ENCODE measurements around the gene AKT1S1.

Gene AKT1S1

GRCh38 chr19:49843265-49843664, 33.9 kb downstream of the AKT1S1 start:
- no peak for TF ChIP-seq POU2F2 (IDR thresholded peaks at IDR 0.05; ENCODE audit: low read depth, low read length)
- TF ChIP-seq TAF1 (IDR thresholded peaks at IDR 0.05; ENCODE audit: low read depth, low read length): no peak
- TF ChIP-seq POLR2A (IDR thresholded peaks at IDR 0.05; ENCODE audit: low read depth, low read length): no peak
- TF ChIP-seq PAX5 (IDR thresholded peaks at IDR 0.05; ENCODE audit: insufficient read depth, low read length, severe bottlenecking): no peak
- TF ChIP-seq SPI1 (IDR thresholded peaks at IDR 0.05; ENCODE audit: low read depth, low read length): peak; percentile 58
- no peak for TF ChIP-seq POLR2AphosphoS5 (IDR thresholded peaks at IDR 0.05; ENCODE audit: low read depth, low read length)
- no peak for DNase-seq (ENCODE audit: insufficient read length, low spot score)
- FAIRE-seq: no peak

GRCh38 chr19:49840736-49841249, 36.4 kb downstream of the AKT1S1 start:
- no peak for TF ChIP-seq POLR2A (IDR thresholded peaks at IDR 0.05; ENCODE audit: low read depth, low read length)
- TF ChIP-seq POLR2AphosphoS5 (IDR thresholded peaks at IDR 0.05; ENCODE audit: low read depth, low read length): no peak
- TF ChIP-seq PAX5 (IDR thresholded peaks at IDR 0.05; ENCODE audit: insufficient read depth, low read length, severe bottlenecking): no peak
- FAIRE-seq: no peak
- DNase-seq (ENCODE audit: insufficient read length, low spot score): no peak

GRCh38 chr19:49840321-49840720, 36.8 kb downstream of the AKT1S1 start:
- FAIRE-seq (no peak), DNase-seq (ENCODE audit: insufficient read length, low spot score) (no peak)
- TF ChIP-seq POLR2AphosphoS5 (IDR thresholded peaks at IDR 0.05; ENCODE audit: low read depth, low read length): no peak
- no peak for TF ChIP-seq POU2F2 (IDR thresholded peaks at IDR 0.05; ENCODE audit: low read depth, low read length)
- TF ChIP-seq PAX5 (IDR thresholded peaks at IDR 0.05; ENCODE audit: insufficient read depth, low read length, severe bottlenecking): no peak
- TF ChIP-seq TAF1 (IDR thresholded peaks at IDR 0.05; ENCODE audit: low read depth, low read length): no peak
- TF ChIP-seq SPI1 (IDR thresholded peaks at IDR 0.05; ENCODE audit: low read depth, low read length): no peak
- no peak for TF ChIP-seq POLR2A (IDR thresholded peaks at IDR 0.05; ENCODE audit: low read depth, low read length)

- FAIRE-seq (no peak), DNase-seq (ENCODE audit: insufficient read length, low spot score) (no peak)
- TF ChIP-seq POU2F2 (IDR thresholded peaks at IDR 0.05; ENCODE audit: low read depth, low read length) (no peak), POLR2AphosphoS5 (IDR thresholded peaks at IDR 0.05; ENCODE audit: low read depth, low read length) (no peak), PAX5 (IDR thresholded peaks at IDR 0.05; ENCODE audit: insufficient read depth, low read length, severe bottlenecking) (no peak), POLR2A (IDR thresholded peaks at IDR 0.05; ENCODE audit: low read depth, low read length) (no peak), SPI1 (IDR thresholded peaks at IDR 0.05; ENCODE audit: low read depth, low read length) (no peak), TAF1 (IDR thresholded peaks at IDR 0.05; ENCODE audit: low read depth, low read length) (no peak)
These were observed 37.4 kb downstream of the AKT1S1 start for GRCh38 chr19:49839713-49840112.

GRCh38 chr19:49838885-49839588, 38.1 kb downstream of the AKT1S1 start:
- DNase-seq (ENCODE audit: insufficient read length, low spot score) (no peak), FAIRE-seq (no peak)
- TF ChIP-seq PAX5 (IDR thresholded peaks at IDR 0.05; ENCODE audit: insufficient read depth, low read length, severe bottlenecking) (no peak), POLR2A (IDR thresholded peaks at IDR 0.05; ENCODE audit: low read depth, low read length) (0 out of 2 replicates have a peak, but pooled peaks have one; percentile 16)

- TF ChIP-seq TAF1 (IDR thresholded peaks at IDR 0.05; ENCODE audit: low read depth, low read length) (no peak), POLR2AphosphoS5 (IDR thresholded peaks at IDR 0.05; ENCODE audit: low read depth, low read length) (peak; percentile 14; the same call in 1 of the 2 replicates), POU2F2 (IDR thresholded peaks at IDR 0.05; ENCODE audit: low read depth, low read length) (no peak)
- no peak for DNase-seq (ENCODE audit: insufficient read length, low spot score)
- no peak for FAIRE-seq
These were observed 39.7 kb downstream of the AKT1S1 start for GRCh38 chr19:49837425-49837824.

GRCh38 chr19:49837009-49837310, 40.2 kb downstream of the AKT1S1 start:
- no peak for TF ChIP-seq POLR2A (IDR thresholded peaks at IDR 0.05; ENCODE audit: low read depth, low read length)
- no peak for TF ChIP-seq PAX5 (IDR thresholded peaks at IDR 0.05; ENCODE audit: insufficient read depth, low read length, severe bottlenecking)
- TF ChIP-seq SPI1 (IDR thresholded peaks at IDR 0.05; ENCODE audit: low read depth, low read length): no peak
- no peak for TF ChIP-seq POLR2AphosphoS5 (IDR thresholded peaks at IDR 0.05; ENCODE audit: low read depth, low read length)
- no peak for TF ChIP-seq POU2F2 (IDR thresholded peaks at IDR 0.05; ENCODE audit: low read depth, low read length)
- no peak for TF ChIP-seq TAF1 (IDR thresholded peaks at IDR 0.05; ENCODE audit: low read depth, low read length)
- no peak for DNase-seq (ENCODE audit: insufficient read length, low spot score)

GRCh38 chr19:49836176-49837008, 40.8 kb downstream of the AKT1S1 start:
- TF ChIP-seq PAX5 (IDR thresholded peaks at IDR 0.05; ENCODE audit: insufficient read depth, low read length, severe bottlenecking) (no peak), SPI1 (IDR thresholded peaks at IDR 0.05; ENCODE audit: low read depth, low read length) (no peak), TAF1 (IDR thresholded peaks at IDR 0.05; ENCODE audit: low read depth, low read length) (no peak)
- no peak for DNase-seq (ENCODE audit: insufficient read length, low spot score)
- FAIRE-seq: no peak

More at GRCh38 chr19:49837009-49837310, 40.2 kb downstream of the AKT1S1 start:
- FAIRE-seq: no peak

- FAIRE-seq (no peak), DNase-seq (ENCODE audit: insufficient read length, low spot score) (no peak)
- TF ChIP-seq PAX5 (IDR thresholded peaks at IDR 0.05; ENCODE audit: insufficient read depth, low read length, severe bottlenecking): no peak
- TF ChIP-seq POU2F2 (IDR thresholded peaks at IDR 0.05; ENCODE audit: low read depth, low read length): no peak
- TF ChIP-seq SPI1 (IDR thresholded peaks at IDR 0.05; ENCODE audit: low read depth, low read length): no peak
- no peak for TF ChIP-seq POLR2A (IDR thresholded peaks at IDR 0.05; ENCODE audit: low read depth, low read length)
- TF ChIP-seq POLR2AphosphoS5 (IDR thresholded peaks at IDR 0.05; ENCODE audit: low read depth, low read length): no peak
- TF ChIP-seq TAF1 (IDR thresholded peaks at IDR 0.05; ENCODE audit: low read depth, low read length): no peak
These were observed 41.6 kb downstream of the AKT1S1 start for GRCh38 chr19:49835562-49835961.

GRCh38 chr19:49833599-49833998, 43.6 kb downstream of the AKT1S1 start:
- FAIRE-seq (no peak), DNase-seq (ENCODE audit: insufficient read length, low spot score) (no peak)
- TF ChIP-seq TAF1 (IDR thresholded peaks at IDR 0.05; ENCODE audit: low read depth, low read length): no peak
- TF ChIP-seq POLR2AphosphoS5 (IDR thresholded peaks at IDR 0.05; ENCODE audit: low read depth, low read length): no peak
- TF ChIP-seq SPI1 (IDR thresholded peaks at IDR 0.05; ENCODE audit: low read depth, low read length): no peak
- TF ChIP-seq POLR2A (IDR thresholded peaks at IDR 0.05; ENCODE audit: low read depth, low read length): no peak
- no peak for TF ChIP-seq PAX5 (IDR thresholded peaks at IDR 0.05; ENCODE audit: insufficient read depth, low read length, severe bottlenecking)
- TF ChIP-seq POU2F2 (IDR thresholded peaks at IDR 0.05; ENCODE audit: low read depth, low read length): no peak

All from GM12891 (cell line).